Measurements from ENCODE around the gene DDC.

DDC gene, protein sequence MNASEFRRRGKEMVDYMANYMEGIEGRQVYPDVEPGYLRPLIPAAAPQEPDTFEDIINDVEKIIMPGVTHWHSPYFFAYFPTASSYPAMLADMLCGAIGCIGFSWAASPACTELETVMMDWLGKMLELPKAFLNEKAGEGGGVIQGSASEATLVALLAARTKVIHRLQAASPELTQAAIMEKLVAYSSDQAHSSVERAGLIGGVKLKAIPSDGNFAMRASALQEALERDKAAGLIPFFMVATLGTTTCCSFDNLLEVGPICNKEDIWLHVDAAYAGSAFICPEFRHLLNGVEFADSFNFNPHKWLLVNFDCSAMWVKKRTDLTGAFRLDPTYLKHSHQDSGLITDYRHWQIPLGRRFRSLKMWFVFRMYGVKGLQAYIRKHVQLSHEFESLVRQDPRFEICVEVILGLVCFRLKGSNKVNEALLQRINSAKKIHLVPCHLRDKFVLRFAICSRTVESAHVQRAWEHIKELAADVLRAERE

DNA sequence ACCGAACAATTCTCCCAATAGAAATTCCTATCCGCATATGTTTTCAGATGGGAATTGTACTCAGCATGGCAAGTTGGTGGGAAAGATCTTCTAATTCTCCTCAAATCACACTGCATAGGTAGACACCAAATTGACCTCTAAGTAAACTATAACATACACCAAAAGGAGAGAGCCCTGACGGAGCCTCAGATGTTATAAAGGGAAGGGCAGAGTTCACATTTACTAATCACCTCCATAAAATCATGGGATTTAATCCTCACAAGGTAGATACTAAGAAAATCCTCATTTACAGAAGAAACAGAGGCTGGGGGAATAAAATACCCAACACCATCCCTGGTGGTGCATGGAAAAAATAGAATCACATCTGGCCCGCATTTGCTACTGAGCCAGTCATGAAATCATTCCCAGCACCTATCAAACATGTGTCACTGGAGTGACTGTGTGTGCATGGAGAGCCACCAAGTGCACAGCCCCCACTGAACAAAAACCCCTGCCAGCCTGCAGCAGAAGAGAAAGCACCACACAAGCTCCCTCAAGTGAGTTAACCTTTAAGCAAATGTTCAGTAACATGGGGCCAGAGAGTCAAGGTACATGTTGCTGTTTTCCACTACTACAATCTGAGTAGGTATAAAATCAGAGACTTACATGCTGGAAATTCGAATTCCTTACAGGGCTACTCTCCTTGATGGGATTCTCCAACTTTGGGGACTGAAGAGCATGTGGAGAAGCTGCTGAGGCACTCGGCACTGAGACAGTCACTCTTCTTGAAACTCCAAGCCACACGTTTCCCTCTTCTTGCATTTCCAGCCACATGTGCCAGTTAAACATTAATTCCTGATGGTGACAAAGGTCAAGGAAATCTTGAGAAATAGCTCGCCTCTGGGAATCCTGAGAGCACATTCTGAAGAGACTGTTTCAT, at the start of gene DDC:
DDC (minus strand) TSS at position 766 of the 919 bp plus-strand sequence. CDS start 21,320 bp downstream, outside the sequence.
- no peak for FAIRE-seq

DNA sequence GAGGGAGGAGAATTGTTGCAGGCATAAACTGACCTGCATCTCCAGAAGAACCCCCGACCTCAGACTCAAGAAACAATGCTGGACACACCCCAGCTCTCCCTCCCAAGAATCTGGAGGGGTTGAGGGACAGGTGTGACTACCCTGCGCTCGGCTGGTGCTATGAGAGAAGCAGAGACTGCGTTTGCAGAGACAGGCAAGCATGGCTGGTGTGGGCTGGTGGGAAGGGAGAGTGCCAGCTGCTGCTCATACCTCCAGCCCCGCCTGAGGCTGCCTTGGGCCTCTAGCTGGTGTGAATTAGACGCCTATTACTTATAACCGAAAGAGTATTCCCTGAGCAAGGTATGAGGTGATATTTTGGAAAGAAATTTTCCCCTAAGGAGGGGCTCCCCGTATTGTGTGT, 48.3 kb upstream of the DDC start:
- FAIRE-seq: no peak

More for the DNA sequence above, at the start of gene DDC:
- no peak for DNase-seq (ENCODE audit: low spot score)

DNA sequence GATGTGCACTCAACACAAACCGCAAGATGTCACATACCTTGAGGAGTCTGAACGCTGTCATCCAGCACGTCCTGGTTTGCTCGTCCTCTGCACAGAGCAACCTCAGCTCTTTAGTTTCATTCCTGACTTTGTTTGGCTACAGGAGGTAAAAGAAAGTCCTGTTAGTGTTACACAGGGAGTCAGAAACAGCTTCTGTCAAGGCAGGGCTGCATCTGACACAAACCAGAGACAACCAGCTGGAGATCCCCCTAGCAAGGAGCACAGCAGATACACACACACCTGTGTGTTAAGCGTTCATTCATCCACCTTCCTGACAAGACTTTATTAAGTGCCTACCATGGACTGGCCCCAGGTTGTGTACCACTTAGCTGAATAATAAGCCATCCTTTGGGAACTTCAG, 47.5 kb upstream of the DDC start:
- FAIRE-seq: no peak

More for the DNA sequence above, 48.3 kb upstream of the DDC start:
- no peak for DNase-seq (ENCODE audit: low spot score)

DNA sequence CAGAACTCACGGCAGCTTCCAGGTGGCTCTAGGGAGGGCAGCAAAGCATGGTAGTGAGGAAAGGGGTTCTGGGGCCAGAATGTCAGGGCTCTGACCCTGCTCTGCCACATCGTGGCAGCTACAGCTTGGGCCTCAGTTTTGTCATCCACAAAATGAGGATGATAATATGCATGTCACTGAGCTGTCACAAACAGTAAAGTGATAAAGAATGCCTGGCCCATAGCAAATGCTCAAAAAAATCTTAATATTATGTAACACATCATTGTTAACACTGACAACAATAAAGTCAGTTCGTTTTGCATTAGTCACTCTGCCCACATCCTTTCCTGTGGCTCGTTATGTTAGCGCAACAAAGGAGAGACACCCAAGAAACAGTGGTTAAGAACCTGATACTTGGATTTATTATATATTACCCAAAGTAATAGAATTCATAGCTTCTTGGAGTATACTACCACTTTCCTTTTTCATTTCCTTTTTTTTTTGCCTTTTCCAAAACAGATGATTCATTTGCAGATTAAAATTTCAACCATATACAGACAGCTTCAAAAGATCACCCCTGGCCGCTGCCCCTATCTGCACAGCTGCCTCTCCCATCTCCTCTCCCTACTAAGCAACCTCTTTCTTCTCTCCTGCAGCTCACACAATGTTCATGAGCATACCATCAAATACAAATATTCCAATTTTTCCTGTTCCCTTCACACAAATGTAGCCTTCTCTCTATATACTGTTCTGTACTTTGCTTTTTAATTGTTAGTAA, 45.5 kb upstream of the DDC start:
- FAIRE-seq: peak; percentile 79
- DNase-seq (ENCODE audit: low spot score): peak; percentile 76

More for the DNA sequence above, 47.5 kb upstream of the DDC start:
- DNase-seq (ENCODE audit: low spot score): no peak

DNA sequence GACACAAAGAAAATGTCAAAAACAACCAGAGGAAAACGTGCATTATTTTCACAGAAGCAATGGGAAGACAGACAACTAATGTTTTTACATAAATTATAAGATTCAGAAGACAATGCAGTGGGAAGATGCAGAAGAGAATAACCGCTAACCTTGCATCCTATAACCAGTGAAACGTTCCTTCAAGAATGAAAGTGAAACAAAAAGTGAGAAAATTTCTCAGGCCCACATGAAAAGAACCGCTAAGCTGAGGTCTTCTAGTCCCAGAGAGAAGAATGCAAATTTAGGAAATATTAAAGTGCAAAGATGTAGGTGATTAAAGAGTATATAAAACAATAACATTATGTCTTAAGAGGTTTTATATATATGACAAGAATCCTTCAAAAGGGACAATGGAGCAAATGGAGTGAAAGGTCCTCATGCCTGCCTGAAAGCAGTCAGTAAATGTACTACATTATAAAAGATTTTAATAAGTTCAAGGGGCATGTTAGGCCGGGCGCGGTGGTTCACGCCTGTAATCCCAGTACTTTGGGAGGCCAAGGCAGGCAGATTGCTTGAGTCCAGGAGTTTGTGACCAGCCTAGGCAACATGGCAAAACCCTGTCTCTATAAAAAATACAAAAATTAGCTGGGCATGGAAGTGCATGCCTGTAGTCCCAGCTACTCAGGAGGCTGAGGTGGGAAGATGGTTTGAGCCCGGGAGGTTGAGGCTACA, 43.1 kb upstream of the DDC start:
- DNase-seq (ENCODE audit: low spot score): no peak
- no peak for FAIRE-seq

DNA sequence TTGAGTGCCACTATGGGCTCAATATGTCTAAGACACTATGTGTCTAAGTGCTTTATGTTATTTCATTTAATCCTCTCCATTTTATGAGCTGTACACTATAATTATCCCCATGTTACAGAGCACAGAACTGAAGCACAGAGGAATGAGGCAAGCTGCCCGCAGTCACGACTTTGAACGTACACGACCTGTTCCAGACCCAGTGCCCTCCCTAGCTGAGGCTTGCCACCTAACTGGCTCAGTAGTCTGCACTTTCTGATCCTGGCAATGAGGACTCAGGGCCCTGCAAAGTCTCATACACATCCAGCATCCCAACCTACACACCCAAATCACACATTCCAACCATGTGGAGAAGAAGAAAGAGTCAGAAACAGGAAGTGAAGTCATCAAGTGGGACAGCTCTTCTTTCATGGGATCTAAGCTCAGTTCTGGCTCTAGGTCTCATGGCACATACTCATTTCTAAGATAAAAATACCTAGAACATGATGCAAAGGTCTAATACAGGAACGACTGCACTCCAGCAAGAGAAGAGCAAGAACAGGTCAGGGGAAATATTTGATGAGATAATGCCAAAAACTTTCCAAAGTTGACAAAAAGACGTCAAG, 42.4 kb upstream of the DDC start:
- FAIRE-seq (no peak), DNase-seq (ENCODE audit: low spot score) (no peak)

DNA sequence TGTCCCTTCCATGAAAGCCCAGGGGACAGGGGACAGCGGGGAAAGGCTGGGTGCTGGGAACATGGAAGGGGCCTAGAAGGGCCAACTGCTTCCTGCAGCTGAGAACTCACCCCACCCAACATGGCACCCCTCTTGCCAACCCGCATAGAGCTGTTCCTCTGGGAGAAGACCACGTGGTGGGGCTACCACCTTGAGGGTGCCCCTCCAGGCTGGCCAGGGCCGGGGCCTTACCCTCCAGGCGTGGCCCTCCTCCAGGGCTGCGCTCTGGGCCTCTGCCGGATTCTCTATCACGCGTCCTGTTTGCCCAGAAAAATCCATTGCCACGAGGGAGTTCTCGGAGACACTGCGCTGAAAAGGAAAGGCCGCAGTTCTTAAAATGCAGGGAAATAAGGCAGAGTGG, 39.9 kb upstream of the DDC start:
- no peak for FAIRE-seq
- DNase-seq (ENCODE audit: low spot score): no peak

DNA sequence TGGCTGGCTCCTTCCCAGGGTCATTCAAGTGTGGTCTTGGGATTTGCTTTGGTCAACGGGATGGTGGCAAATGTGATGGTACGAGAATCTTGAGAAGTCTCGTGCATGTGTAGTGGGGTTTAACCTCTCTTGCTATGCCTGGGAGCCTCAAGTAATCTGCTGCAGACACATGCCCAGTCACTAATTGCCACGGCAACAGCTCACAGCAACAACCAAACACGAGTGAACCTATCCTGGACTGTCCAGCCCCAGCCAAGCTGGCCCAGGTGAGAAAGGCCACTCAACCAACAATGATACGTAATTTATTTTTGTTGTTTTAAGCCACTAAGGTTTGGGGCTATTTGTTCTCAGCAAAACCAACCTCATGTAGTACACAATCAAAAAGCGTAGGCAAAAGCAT, 38.1 kb upstream of the DDC start:
- DNase-seq (ENCODE audit: low spot score) (no peak), FAIRE-seq (peak; percentile 55)

DNA sequence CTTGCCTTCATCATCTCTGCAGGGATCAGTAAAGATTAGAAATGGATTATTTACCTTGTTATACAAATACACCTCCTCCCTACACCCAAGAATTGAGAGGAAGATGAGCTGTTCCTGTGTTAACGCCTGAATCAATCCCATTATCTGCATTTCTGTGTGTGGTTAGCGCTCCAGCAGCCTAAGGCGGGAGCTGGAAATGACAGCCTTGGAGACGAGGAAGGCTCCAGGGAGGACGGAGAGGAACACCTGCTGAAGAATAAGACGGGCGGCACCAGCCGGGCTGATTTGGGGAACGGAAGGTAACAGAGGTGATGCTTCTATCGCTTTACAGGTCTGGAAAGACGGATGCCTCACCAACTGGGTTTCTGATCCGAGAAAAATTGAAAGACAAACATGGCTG, 34.2 kb upstream of the DDC start:
- peak; percentile 73 for FAIRE-seq
- DNase-seq (ENCODE audit: low spot score): no peak

DNA sequence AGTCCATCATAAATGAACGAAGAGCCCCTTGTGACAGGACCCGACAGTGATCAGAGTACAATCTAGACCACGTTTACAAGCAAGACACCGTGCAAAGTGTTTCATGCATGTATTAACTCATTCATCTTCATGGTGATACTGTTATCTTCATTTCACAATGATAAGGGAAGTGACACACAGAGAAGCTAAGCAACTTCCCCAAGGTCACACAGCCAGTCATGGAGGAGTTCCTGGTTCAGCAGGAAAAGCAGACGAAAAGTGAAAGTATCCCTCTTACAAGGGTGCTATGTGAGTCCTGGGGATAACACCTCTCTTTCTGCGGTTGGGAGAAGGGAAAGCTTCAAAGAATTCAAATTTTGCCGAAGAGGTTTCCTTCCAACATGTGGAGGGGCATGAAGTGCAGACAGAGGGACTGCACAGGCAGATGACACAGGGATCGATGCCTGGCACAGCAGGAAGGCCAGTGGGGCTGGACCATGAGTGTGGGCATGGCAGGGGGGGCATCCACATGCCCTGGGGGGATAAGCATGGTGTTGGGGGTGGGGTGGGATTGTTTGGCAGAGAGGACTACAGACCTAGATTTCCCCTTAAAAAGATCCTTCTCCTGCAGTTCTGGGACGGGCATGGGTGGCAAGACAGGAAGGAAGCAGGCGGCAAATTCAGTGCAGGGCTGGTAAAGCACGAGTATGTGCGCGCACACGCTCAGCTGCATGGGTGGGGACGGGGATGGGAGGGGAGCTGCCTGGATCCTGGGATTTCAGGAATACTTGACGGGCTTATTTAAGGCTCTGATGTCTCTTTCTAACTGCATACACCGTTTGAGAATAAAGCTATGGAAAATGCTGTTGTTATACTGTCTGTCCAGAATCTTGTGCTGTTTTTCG, 33.5 kb upstream of the DDC start:
- DNase-seq (ENCODE audit: low spot score): no peak
- FAIRE-seq: no peak

DNA sequence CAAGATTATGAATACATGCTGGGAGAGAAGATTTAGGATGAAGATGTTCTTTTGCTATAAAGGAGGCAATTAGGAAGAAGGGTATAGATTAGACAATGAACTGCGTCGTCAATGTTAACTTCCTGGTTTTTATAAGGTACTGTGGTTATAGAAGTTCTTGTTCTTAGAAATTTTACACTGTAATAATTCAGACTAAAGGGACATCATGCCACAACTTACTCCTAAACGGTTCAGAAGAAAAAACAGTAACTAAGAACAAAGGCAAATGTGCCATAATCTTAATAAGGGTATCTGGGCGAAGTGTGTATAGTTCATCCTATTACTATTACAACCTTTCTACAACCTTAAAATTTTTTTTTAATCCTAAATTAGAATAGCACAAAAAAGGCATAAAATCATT, 31.3 kb upstream of the DDC start:
- FAIRE-seq: no peak
- DNase-seq (ENCODE audit: low spot score): no peak

DNA sequence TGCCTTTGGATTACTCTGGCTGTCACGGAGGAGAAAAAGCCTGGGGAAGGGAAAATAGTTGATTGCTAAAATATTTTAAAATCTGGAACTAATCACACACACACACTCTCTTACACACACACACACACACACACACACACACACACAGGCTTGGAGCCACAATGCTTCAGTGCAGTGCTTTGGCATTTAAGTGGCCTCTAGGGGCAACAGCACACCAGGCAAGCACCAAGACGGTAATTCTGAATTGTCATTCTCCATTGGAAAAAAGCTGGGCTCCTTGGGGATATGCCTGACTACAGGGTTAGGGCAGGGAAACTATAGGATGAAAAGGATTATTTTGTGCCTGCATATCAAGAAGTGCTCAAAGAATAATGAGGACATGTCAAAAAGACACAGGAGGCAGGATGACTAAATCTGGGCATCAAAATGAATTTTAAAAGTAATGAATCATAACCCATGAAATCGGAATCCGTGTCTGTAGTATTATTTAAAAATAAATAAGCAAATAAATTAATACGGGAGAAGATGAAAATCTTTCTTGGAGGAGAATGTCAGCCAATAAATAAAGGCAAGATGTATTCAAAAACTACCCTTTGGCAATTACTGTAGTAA, 30.4 kb upstream of the DDC start:
- FAIRE-seq: no peak

DNA sequence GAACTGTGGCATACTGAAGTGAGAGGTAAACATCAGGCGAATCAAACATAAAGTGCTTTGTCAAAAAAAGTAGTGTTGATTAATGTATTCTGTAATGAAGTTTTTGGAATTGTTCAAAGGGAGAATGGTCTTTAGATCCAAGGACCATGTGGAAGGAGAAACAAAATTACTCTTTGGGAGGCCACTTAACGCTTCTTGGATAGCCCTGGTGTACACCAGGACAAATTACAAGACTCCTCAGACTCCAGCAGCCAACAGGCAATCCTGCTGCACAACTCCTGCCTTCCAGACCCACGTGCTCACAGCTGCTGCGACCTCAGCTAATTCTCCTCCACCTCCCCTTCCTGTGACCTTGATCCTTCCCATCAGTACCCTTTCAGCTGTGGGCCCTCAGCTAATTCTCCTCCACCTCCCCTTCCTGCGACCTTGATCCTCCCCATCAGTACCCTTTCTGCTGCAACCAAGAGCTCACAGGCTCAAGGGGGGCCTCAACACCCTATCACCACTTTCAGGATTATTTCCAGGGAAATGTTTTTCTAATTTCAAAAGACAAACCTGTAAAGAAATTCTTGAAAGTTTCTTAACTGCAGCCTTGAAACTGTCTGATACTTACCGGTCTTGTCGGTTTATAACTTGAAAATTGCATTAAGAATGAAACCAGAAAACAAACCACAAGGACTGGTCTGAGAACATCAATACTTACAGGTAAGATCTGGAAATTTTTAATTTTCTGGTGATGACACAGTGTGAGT, 29.7 kb upstream of the DDC start:
- no peak for DNase-seq (ENCODE audit: low spot score)
- FAIRE-seq: no peak

More for the DNA sequence above, 30.4 kb upstream of the DDC start:
- peak; percentile 39 for DNase-seq (ENCODE audit: low spot score)

DNA sequence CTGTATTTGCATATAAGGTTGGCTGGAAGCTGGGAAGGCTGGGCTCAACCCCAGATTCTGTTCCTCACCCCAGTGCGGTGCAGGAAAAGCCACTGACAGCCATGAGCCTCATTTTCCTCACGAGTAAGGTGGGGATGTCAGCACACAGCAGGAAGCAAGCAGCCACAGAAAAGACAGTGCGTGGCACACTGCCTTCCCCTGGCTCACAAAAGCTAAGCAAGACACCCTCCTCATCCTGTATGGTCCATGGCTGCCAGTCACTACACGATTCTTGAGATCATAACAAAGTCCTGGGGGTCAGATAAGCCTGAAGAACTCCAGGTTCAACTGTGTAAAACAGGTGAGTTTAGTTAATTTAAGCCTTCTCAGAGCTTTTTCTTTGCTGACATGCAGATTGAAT, 28.9 kb upstream of the DDC start:
- DNase-seq (ENCODE audit: low spot score) (no peak), FAIRE-seq (no peak)

DNA sequence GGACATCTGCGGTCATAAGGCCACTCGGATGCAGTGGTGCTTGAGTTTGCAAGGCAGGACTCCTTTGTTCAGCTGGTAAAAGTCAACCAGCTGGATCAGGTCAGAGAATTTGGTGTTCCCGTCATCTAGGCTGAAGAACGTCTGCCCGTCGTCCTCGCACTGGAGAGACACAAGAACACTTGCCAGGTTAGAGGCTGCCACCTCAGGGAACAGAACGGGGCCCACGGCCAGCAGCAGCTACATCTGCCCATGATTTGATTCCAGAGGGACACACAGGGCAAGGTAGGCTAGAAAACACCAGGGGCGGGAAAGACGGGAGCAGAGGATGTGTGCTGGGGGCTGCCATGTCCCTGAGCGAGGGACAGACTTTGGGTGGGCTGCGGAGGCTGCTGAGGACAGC, 27.7 kb upstream of the DDC start:
- no peak for FAIRE-seq
- DNase-seq (ENCODE audit: low spot score): no peak

DNA sequence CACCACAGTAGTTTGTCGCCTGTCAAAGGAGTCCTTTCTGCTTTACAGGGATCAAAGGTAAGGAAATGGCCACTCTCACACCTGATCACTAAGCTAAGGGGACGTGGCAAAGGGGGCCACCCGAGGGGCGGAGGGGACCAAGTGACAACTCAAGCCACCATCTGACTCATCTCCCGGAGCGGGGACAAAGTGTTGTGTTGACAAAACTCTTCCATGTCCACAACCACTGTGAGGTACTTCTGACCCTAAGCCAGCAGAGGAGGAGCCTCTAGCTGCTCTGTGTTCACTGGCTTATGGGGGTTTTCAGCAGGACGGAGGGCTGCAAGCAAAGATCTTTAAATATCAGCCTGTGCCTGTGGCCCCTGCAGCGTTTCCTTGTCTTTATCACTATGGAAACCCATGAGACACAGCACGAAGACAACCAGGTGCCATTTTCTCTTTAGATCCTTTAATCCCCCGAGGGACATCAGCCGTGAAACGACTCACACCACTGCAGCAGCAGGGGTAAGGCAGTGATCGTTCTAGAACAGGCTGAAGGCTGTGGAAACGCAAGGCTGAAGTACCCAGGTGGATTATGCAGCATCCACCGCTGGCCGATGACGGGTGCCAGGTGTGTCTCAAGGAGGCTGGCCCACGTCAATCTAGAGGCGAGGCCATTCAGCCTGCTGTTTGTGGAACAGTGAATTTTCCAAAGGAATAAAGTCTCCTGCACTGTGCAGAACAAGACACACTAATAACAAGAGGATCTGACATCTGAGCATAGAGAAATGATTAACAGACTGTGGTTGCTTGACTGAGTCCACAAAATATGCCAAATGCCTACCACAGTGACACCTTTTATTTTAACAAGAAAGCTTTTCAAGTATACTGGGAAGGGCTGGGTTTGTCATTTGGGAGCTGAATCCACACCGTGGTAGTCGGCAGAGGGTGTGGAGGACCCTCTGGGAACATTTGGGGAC, 26.6 kb upstream of the DDC start:
- DNase-seq (ENCODE audit: low spot score) (no peak), FAIRE-seq (peak; percentile 58)

DNA sequence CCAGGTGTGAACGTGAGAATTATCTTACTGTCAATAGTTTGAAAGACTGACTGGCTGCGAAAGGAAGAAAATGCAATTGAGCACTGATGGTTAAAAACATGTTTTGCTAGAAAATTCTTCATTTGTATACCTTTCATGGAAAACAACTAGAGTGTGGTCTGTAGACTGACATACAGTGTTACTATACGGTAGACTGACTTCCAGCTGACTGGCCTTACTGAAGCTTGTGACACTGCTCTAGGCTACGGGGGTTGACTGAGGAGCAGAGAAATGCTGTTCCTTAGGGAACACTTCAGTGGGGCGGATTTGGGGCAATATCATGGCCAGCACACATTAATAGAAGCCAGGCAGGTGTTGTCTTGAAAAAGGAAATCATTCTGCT, 25.9 kb upstream of the DDC start:
- peak; percentile 71 for FAIRE-seq
- no peak for DNase-seq (ENCODE audit: low spot score)
